ENCODE data around the gene CLEC3B.

- TF ChIP-seq, protein P1, sequence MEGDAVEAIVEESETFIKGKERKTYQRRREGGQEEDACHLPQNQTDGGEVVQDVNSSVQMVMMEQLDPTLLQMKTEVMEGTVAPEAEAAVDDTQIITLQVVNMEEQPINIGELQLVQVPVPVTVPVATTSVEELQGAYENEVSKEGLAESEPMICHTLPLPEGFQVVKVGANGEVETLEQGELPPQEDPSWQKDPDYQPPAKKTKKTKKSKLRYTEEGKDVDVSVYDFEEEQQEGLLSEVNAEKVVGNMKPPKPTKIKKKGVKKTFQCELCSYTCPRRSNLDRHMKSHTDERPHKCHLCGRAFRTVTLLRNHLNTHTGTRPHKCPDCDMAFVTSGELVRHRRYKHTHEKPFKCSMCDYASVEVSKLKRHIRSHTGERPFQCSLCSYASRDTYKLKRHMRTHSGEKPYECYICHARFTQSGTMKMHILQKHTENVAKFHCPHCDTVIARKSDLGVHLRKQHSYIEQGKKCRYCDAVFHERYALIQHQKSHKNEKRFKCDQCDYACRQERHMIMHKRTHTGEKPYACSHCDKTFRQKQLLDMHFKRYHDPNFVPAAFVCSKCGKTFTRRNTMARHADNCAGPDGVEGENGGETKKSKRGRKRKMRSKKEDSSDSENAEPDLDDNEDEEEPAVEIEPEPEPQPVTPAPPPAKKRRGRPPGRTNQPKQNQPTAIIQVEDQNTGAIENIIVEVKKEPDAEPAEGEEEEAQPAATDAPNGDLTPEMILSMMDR (IDR thresholded peaks at IDR 0.05; ENCODE audit: insufficient read depth, low read length, poor library complexity, severe bottlenecking) = no peak
- TF ChIP-seq EZH2phosphoT487 (conservative IDR thresholded peaks at IDR 0.05; ENCODE audit: low read length) = no peak
These were observed 36.3 kb upstream of the CLEC3B start for GRCh38 chr3:44989636-44990373.

Data from SU-DHL-6 (cell line).